Activated CD4-positive, alpha-beta T cell treated with anti-CD3 and anti-CD28 coated beads, Interleukin-2, amount 50 U/mL, for 4 hours (primary cell): ENCODE results near the gene NAALADL2.

Experiments used
- DNase-seq, 2 experiments: peaks; one replicate each; pipeline ENCODE4 v3.0.0-alpha.2; 2020

Gene NAALADL2

GRCh38 chr3:175617247-175617646, 758.1 kb downstream of the NAALADL2 start:
- no peak for DNase-seq

GRCh38 chr3:175619369-175619768, 760.2 kb downstream of the NAALADL2 start:
- DNase-seq = no peak

- no peak for DNase-seq
Measured at GRCh38 chr3:175620093-175620492, 761.0 kb downstream of the NAALADL2 start.

GRCh38 chr3:175620532-175620931, 761.4 kb downstream of the NAALADL2 start:
- DNase-seq = no peak

GRCh38 chr3:175640958-175641357, 781.8 kb downstream of the NAALADL2 start:
- no peak for DNase-seq

GRCh38 chr3:175646865-175647264, 787.7 kb downstream of the NAALADL2 start:
- DNase-seq = no peak

GRCh38 chr3:175648899-175649298, 789.8 kb downstream of the NAALADL2 start:
- DNase-seq = no peak

GRCh38 chr3:175651716-175652115, 792.6 kb downstream of the NAALADL2 start:
- no peak for DNase-seq

GRCh38 chr3:175655351-175655750, 796.2 kb downstream of the NAALADL2 start:
- DNase-seq = no peak

GRCh38 chr3:175656461-175656860, 797.3 kb downstream of the NAALADL2 start:
- DNase-seq = no peak

GRCh38 chr3:175659670-175660350, 800.7 kb downstream of the NAALADL2 start:
- no peak for DNase-seq

- no peak for DNase-seq
Measured at GRCh38 chr3:175662815-175663214, 803.7 kb downstream of the NAALADL2 start.

GRCh38 chr3:175664911-175665310, 805.8 kb downstream of the NAALADL2 start:
- DNase-seq = no peak

- DNase-seq = no peak
Measured at GRCh38 chr3:175668300-175668699, 809.2 kb downstream of the NAALADL2 start.

- DNase-seq = no peak
Measured at GRCh38 chr3:175670557-175670956, 811.4 kb downstream of the NAALADL2 start.

GRCh38 chr3:175672119-175672689, 813.1 kb downstream of the NAALADL2 start:
- DNase-seq = no peak

- no peak for DNase-seq
Measured at GRCh38 chr3:175679568-175679967, 820.4 kb downstream of the NAALADL2 start.

GRCh38 chr3:175692256-175692655, 833.1 kb downstream of the NAALADL2 start:
- no peak for DNase-seq

GRCh38 chr3:175695251-175695650, 836.1 kb downstream of the NAALADL2 start:
- no peak for DNase-seq

- DNase-seq = no peak
Measured at GRCh38 chr3:175702956-175703355, 843.8 kb downstream of the NAALADL2 start.

- DNase-seq = no peak
Measured at GRCh38 chr3:175704366-175705055, 845.4 kb downstream of the NAALADL2 start.

GRCh38 chr3:175713268-175713667, 854.1 kb downstream of the NAALADL2 start:
- no peak for DNase-seq

- no peak for DNase-seq
Measured at GRCh38 chr3:175716446-175716845, 857.3 kb downstream of the NAALADL2 start.

GRCh38 chr3:175726228-175726627, 867.1 kb downstream of the NAALADL2 start:
- DNase-seq = no peak
